ENCODE data around the gene TCF4.

Gene TCF4

GRCh38 chr18:55268628-55269275 is 319.2 kb downstream of the TCF4 start:
- DNase-seq = no peak

GRCh38 chr18:55268151-55268601 is 319.8 kb downstream of the TCF4 start:
- DNase-seq = no peak

GRCh38 chr18:55266981-55267380 is 321.0 kb downstream of the TCF4 start:
- no peak for DNase-seq

GRCh38 chr18:55265984-55266383 is 322.0 kb downstream of the TCF4 start:
- DNase-seq = no peak

- DNase-seq = no peak
Observed at GRCh38 chr18:55265130-55265675, 322.8 kb downstream of the TCF4 start.

- no peak for DNase-seq
Observed at GRCh38 chr18:55264108-55264507, 323.9 kb downstream of the TCF4 start.

GRCh38 chr18:55262021-55262560 is 325.9 kb downstream of the TCF4 start:
- DNase-seq = no peak

GRCh38 chr18:55261253-55261652 is 326.7 kb downstream of the TCF4 start:
- DNase-seq = no peak

- DNase-seq = no peak
Observed at GRCh38 chr18:55258088-55258487, 329.9 kb downstream of the TCF4 start.

- DNase-seq = no peak
Observed at GRCh38 chr18:55256929-55257289, 331.1 kb downstream of the TCF4 start.

- DNase-seq = no peak
Observed at GRCh38 chr18:55256226-55256928, 331.6 kb downstream of the TCF4 start.

- no peak for DNase-seq
Observed at GRCh38 chr18:55253814-55254213, 334.2 kb downstream of the TCF4 start.

GRCh38 chr18:55252901-55253300 is 335.1 kb downstream of the TCF4 start:
- no peak for DNase-seq

- no peak for DNase-seq
Observed at GRCh38 chr18:55252053-55252675, 335.8 kb downstream of the TCF4 start.

- no peak for DNase-seq
Observed at GRCh38 chr18:55251254-55251971, 336.6 kb downstream of the TCF4 start.

GRCh38 chr18:55250768-55251173 is 337.2 kb downstream of the TCF4 start:
- no peak for DNase-seq

GRCh38 chr18:55249550-55249949 is 338.4 kb downstream of the TCF4 start:
- DNase-seq = no peak

GRCh38 chr18:55248495-55248894 is 339.5 kb downstream of the TCF4 start:
- no peak for DNase-seq

- peak in 1 of 56 donors; percentile 28 for DNase-seq
Observed at GRCh38 chr18:55247032-55247431, 341.0 kb downstream of the TCF4 start.

GRCh38 chr18:55246278-55246677 is 341.7 kb downstream of the TCF4 start:
- DNase-seq = no peak

- no peak for DNase-seq
Observed at GRCh38 chr18:55245211-55245614, 342.8 kb downstream of the TCF4 start.
